GM12878 (cell line): Measurements from ENCODE around the gene FKBP2. TPM values are rescaled to one million over a fixed set of nuclear protein-coding genes. Genes with fewer than 3 reads are reported as not detected.

Experiments
- ATAC-seq: fragments of 200-7000 bp; cut with Tn5 transposase; 3 replicates; pipeline ENCODE4 v1.9.1; 2020; ENCODE audit warnings: mild to moderate bottlenecking, moderate library complexity
- BruUV-seq: library from RNA; stranded (reverse); fragments of 400-500 nt; replicated peaks from 2 replicates; lab custom pipeline; 2021; lab: Mats Ljungman, UMichigan
- CTCF ChIA-PET: fragments of 300-600 bp; sonication (Branson Sonifier 250); formaldehyde crosslinking; extraction: SDS; loops from one replicate; lab custom pipeline; 2021; ENCODE audit warnings: inconsistent platforms; lab: Yijun Ruan, JAX
- POLR2A ChIA-PET: fragments of 350-600 bp; formaldehyde crosslinking; extraction: SDS; loops from one replicate; lab custom pipeline; 2021; ENCODE audit warnings: inconsistent platforms; lab: Charles Lee
- RAD21 ChIA-PET: fragments of 300-600 bp; sonication (Branson Sonifier 250); formaldehyde crosslinking; loops from one replicate; lab custom pipeline; 2023; ENCODE audit warnings: antibody characterized with exemption; ENCODE audit not compliant: unreplicated experiment; lab: Charles Lee
- SMC1A ChIA-PET: fragments of 300-600 bp; sonication (Branson Sonifier 250); formaldehyde crosslinking; loops from one replicate; lab custom pipeline; 2023; ENCODE audit not compliant: unreplicated experiment, uncharacterized antibody; lab: Charles Lee
- DNase-seq: peaks from one replicate; pipeline ENCODE4 v3.0.0-alpha.2; 2011; ENCODE audit warnings: low read depth, low spot score
- FAIRE-seq: peaks from 3 replicates; lab custom pipeline; 2011; peaks lifted over from hg19 to GRCh38; lab: Jason Lieb, UNC
- H2AFZ ChIP-seq: 2 replicates; pipeline ENCODE4 v1.6.0; 2011; ENCODE audit warnings: low read depth, low read length, control low read depth; ENCODE audit not compliant: control insufficient read depth
- H3K27ac ChIP-seq: 2 replicates; pipeline ENCODE4 v1.5.1; 2011; ENCODE audit warnings: control low read depth; ENCODE audit not compliant: control insufficient read depth, insufficient read depth
- H3K27me3 ChIP-seq, 2 experiments: replicated peaks in 1 of 2; 2 replicates each; pipeline versions ENCODE4 v1.6.0 to v1.6.1; 2011; ENCODE audit warnings: low read length in 1 of 2; ENCODE audit not compliant: control insufficient read depth in 2 of 2, insufficient read depth in 2 of 2
- H3K36me3 ChIP-seq, 2 experiments: 2 replicates each; pipeline ENCODE4 v1.5.1; 2011; ENCODE audit warnings: low read length in 1 of 2; ENCODE audit not compliant: control insufficient read depth in 2 of 2, insufficient read depth in 2 of 2
- H3K4me1 ChIP-seq: 2 replicates; pipeline ENCODE4 v1.6.1; 2011; ENCODE audit warnings: mild to moderate bottlenecking, low read length, moderate library complexity, mixed read lengths; ENCODE audit not compliant: control insufficient read depth, insufficient read depth
- H3K4me2 ChIP-seq: 2 replicates; pipeline ENCODE4 v1.6.0; 2011; ENCODE audit warnings: control low read depth; ENCODE audit not compliant: control insufficient read depth, insufficient read depth
- H3K4me3 ChIP-seq: fragments of 200-600 bp; sonication (generic); 2 replicates; pipeline ENCODE4 v1.5.1; 2016
- H3K79me2 ChIP-seq: 2 replicates; pipeline ENCODE4 v1.6.0; 2011; ENCODE audit warnings: low read length; ENCODE audit not compliant: control insufficient read depth, insufficient read depth
- H3K9ac ChIP-seq: 2 replicates; pipeline ENCODE4 v1.8.0; 2011; ENCODE audit warnings: low read length, control low read depth, mixed read lengths; ENCODE audit not compliant: control insufficient read depth, insufficient read depth
- H3K9me3 ChIP-seq: replicated peaks from 3 replicates; pipeline ENCODE4 v1.5.1; 2011; ENCODE audit warnings: mild to moderate bottlenecking, low read length; ENCODE audit not compliant: control insufficient read depth, insufficient read depth
- H4K20me1 ChIP-seq: 2 replicates; pipeline ENCODE4 v1.6.0; 2011; ENCODE audit not compliant: control insufficient read depth, insufficient read depth
- CUX1 ChIP-seq: IDR thresholded peaks from 2 replicates; pipeline ENCODE4 v1.6.1; 2012; ENCODE audit warnings: improper control_type of control experiment, low read depth, low read length; ENCODE audit not compliant: insufficient replicate concordance
- NFXL1 ChIP-seq: fragments of 450-650 bp; IDR thresholded peaks from 2 replicates; pipeline ENCODE4 v1.6.1; 2017; ENCODE audit warnings: antibody characterized with exemption, mild to moderate bottlenecking, borderline replicate concordance
- NFYB ChIP-seq: IDR thresholded peaks from 2 replicates; pipeline ENCODE4 v1.6.1; 2011; ENCODE audit warnings: low read depth, mild to moderate bottlenecking, low read length, improper control_type of control experiment, moderate library complexity; ENCODE audit not compliant: insufficient read depth
- SMC3 ChIP-seq: IDR thresholded peaks from 2 replicates; pipeline ENCODE4 v1.6.1; 2011; ENCODE audit warnings: low read length, improper control_type of control experiment, borderline replicate concordance
- SP1 ChIP-seq: IDR thresholded peaks from one replicate; pipeline ENCODE4 v1.6.1; 2011; ENCODE audit warnings: low read depth, low read length
- WGBS: methylation state at CpG from one replicate; pipeline ENCODE4 v1.1.6; 2016; ENCODE audit warnings: low lambda C conversion rate; ENCODE audit not compliant: insufficient replicate concordance, insufficient coverage; ENCODE audit errors: missing lambda C conversion rate; 5-methylcytosine and 5-hydroxymethylcytosine counted together
- in situ Hi-C: fragments of 300-500 bp; cut with MboI; formaldehyde crosslinking; loops from 9 replicates; pipeline ENCODE4 v1.14.3; 2018; ENCODE audit warnings: mixed read lengths
- intact Hi-C: fragments of 100-400 bp; cut with micrococcal nuclease; formaldehyde crosslinking; loops from one replicate; pipeline ENCODE4 v1.14.2; 2022; ENCODE audit not compliant: unreplicated experiment
- polyA plus RNA-seq, 11 experiments: library from polyadenylated mRNA; depleted of rRNA in 4 of 11; unstranded in 6 of 11; stranded (reverse) in 5 of 11; fragments of >200 nt; fragmentation: Nextera tagmentation in 4 of 11; fragmentation: Illumina TruSeq in 1 of 11; extraction: Ambion mirVana in 4 of 11; extraction: Trizol in 1 of 11; gene quantifications; 1 replicate in 1 of 11; 2 replicates in 10 of 11; pipeline versions ENCODE4 v1.2.1 to v1.2.3, GENCODE V29; 2011 to 2016; ENCODE audit warnings: inconsistent platforms in 2 of 11, missing spikeins in 2 of 11, low read depth in 1 of 11
- total RNA-seq, 4 experiments: library from RNA; depleted of rRNA in 3 of 4; stranded (reverse); fragments of >200 nt in 3 of 4; fragmentation: Illumina TruSeq in 1 of 4; extraction: Trizol in 1 of 4; gene quantifications; 2 replicates each; pipeline versions ENCODE4 v1.2.1 to v1.2.3, GENCODE V29; 2013 to 2021
- TF ChIP-seq, protein P1 (sequence below): fragments of 450-650 bp; formaldehyde crosslinking; IDR thresholded peaks from 2 replicates; pipeline ENCODE4 v1.5.0; 2022; ENCODE audit warnings: mild to moderate bottlenecking, missing genetic modification characterization
- TF ChIP-seq, protein P2 (sequence below): fragments of 450-650 bp; IDR thresholded peaks from 2 replicates; pipeline ENCODE4 v1.6.1; 2018; ENCODE audit warnings: borderline replicate concordance, mild to moderate bottlenecking; ENCODE audit not compliant: partially characterized antibody

Gene FKBP2
- total and polyA plus RNA-seq, 10 of the 15 experiments (the other 5 are each of a cell fraction or from before 2014, with no cell fraction given), result 1.8 to 99.7 (median 39.5) TPM

- Histone ChIP-seq H3K9ac (no peak overlapping the region), H3K36me3 (peaks cover 0 to 2% of the 10 kb centered on the region in 2 experiments; a peak in 2 of 4 replicates), H3K4me2 (no peak overlapping the region), H4K20me1 (no peaks in the 10 kb centered on the region), H3K79me2 (peaks cover 4% of the 10 kb centered on the region), H3K4me1 (peaks cover 20% of the 10 kb centered on the region), H3K9me3 (no peaks in the 10 kb centered on the region), H2AFZ (no peak overlapping the region), H3K27ac (no peak overlapping the region), H3K4me3 (no peak overlapping the region), H3K27me3 (no peaks in the 10 kb centered on the region)
- POLR2A ChIA-PET, result interaction anchor here (0.6 to 1.1 kb wide), 2 partner anchors 16 to 20 kb away, joined by 3 read pairs; no protein-coding TSS in a partner anchor
- CTCF ChIA-PET, result interaction anchor here (1.3 to 1.7 kb wide), 2 partner anchors 12 to 96 kb away, joined by 3 to 4 read pairs; no protein-coding TSS in a partner anchor
- 80% methylated on average over 8 of the region's 8 CpGs for WGBS
- no TSS peak for BruUV-seq
- intact Hi-C loops (no loop called here), in situ Hi-C loops (no loop called here)
- ATAC-seq (no peak), FAIRE-seq (no peak), DNase-seq (no peak)
- SMC1A ChIA-PET, result no interaction called here
- TF ChIP-seq NFXL1 (no peak), CUX1 (no peak), NFYB (no peak), SP1 (no peak), SMC3 (no peak)
- TF ChIP-seq, protein P1, sequence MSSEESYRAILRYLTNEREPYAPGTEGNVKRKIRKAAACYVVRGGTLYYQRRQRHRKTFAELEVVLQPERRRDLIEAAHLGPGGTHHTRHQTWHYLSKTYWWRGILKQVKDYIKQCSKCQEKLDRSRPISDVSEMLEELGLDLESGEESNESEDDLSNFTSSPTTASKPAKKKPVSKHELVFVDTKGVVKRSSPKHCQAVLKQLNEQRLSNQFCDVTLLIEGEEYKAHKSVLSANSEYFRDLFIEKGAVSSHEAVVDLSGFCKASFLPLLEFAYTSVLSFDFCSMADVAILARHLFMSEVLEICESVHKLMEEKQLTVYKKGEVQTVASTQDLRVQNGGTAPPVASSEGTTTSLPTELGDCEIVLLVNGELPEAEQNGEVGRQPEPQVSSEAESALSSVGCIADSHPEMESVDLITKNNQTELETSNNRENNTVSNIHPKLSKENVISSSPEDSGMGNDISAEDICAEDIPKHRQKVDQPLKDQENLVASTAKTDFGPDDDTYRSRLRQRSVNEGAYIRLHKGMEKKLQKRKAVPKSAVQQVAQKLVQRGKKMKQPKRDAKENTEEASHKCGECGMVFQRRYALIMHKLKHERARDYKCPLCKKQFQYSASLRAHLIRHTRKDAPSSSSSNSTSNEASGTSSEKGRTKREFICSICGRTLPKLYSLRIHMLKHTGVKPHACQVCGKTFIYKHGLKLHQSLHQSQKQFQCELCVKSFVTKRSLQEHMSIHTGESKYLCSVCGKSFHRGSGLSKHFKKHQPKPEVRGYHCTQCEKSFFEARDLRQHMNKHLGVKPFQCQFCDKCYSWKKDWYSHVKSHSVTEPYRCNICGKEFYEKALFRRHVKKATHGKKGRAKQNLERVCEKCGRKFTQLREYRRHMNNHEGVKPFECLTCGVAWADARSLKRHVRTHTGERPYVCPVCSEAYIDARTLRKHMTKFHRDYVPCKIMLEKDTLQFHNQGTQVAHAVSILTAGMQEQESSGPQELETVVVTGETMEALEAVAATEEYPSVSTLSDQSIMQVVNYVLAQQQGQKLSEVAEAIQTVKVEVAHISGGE (CRISPR knock-in tag), result no peak
- TF ChIP-seq, protein P2, sequence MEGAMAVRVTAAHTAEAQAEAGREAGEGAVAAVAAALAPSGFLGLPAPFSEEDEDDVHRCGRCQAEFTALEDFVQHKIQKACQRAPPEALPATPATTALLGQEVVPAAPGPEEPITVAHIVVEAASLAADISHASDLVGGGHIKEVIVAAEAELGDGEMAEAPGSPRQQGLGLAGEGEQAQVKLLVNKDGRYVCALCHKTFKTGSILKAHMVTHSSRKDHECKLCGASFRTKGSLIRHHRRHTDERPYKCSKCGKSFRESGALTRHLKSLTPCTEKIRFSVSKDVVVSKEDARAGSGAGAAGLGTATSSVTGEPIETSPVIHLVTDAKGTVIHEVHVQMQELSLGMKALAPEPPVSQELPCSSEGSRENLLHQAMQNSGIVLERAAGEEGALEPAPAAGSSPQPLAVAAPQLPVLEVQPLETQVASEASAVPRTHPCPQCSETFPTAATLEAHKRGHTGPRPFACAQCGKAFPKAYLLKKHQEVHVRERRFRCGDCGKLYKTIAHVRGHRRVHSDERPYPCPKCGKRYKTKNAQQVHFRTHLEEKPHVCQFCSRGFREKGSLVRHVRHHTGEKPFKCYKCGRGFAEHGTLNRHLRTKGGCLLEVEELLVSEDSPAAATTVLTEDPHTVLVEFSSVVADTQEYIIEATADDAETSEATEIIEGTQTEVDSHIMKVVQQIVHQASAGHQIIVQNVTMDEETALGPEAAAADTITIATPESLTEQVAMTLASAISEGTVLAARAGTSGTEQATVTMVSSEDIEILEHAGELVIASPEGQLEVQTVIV, result no peak
- RAD21 ChIA-PET, result no interaction called here
These were observed 23.0 kb downstream of the FKBP2 start for GRCh38 chr11:64263947-64264317.
